Thoracic aorta (tissue), 2 donors: ENCODE results near the gene CEP83. TPM values are rescaled to one million over a fixed set of nuclear protein-coding genes. Genes with fewer than 3 reads are reported as not detected.

Experiments
- ATAC-seq: fragments of 150-250 bp; one replicate; pipeline ENCODE4 v1.8.0; 2017; ENCODE audit warnings: low read depth; ENCODE audit not compliant: insufficient number of reproducible peaks, low FRiP score
- DNase-seq: peaks from one replicate; pipeline ENCODE4 v3.0.0-alpha.2; 2020; ENCODE audit warnings: low spot score
- H3K27ac ChIP-seq, 2 donors: fragments of 200-600 bp; sonication (generic); 1 replicate in 1 of 2; 2 replicates in 1 of 2; pipeline ENCODE4 v1.5.1; 2016; ENCODE audit warnings: mild to moderate bottlenecking in 2 of 2, moderate library complexity in 2 of 2
- H3K27me3 ChIP-seq: fragments of 200-600 bp; sonication (generic); replicated peaks from 2 replicates; pipeline ENCODE4 v1.6.0; 2016; ENCODE audit warnings: mild to moderate bottlenecking; ENCODE audit not compliant: insufficient read depth
- H3K36me3 ChIP-seq: fragments of 200-600 bp; sonication (generic); one replicate; pipeline ENCODE4 v1.5.1; 2016
- H3K4me1 ChIP-seq, 2 donors: fragments of 200-600 bp; sonication (generic); 1 replicate in 1 of 2; 2 replicates in 1 of 2; pipeline versions ENCODE4 v1.5.1 to v1.6.0; 2016; ENCODE audit warnings: low read depth in 2 of 2, mild to moderate bottlenecking in 1 of 2; ENCODE audit not compliant: control insufficient read depth in 1 of 2
- H3K4me3 ChIP-seq: fragments of 200-600 bp; sonication (generic); 2 replicates; pipeline ENCODE4 v1.5.1; 2016; ENCODE audit warnings: mild to moderate bottlenecking
- H3K9me3 ChIP-seq: fragments of 200-600 bp; sonication (generic); 2 replicates; pipeline ENCODE4 v1.5.1; 2016
- total RNA-seq, 2 donors: library from RNA; depleted of rRNA; stranded (reverse); fragments of >200 nt; gene quantifications; one replicate each; pipeline versions ENCODE4 v1.1.0 to v1.2.3, GENCODE V29; 2016
- TF ChIP-seq, protein P1 (sequence below): fragments of 200-600 bp; sonication (generic); IDR thresholded peaks from one replicate; pipeline ENCODE4 v1.5.1; 2019; ENCODE audit warnings: antibody characterized with exemption

Gene CEP83
- total RNA-seq, 2 donors from 2014 or later, result 17.2 to 35.6 TPM

DNA sequence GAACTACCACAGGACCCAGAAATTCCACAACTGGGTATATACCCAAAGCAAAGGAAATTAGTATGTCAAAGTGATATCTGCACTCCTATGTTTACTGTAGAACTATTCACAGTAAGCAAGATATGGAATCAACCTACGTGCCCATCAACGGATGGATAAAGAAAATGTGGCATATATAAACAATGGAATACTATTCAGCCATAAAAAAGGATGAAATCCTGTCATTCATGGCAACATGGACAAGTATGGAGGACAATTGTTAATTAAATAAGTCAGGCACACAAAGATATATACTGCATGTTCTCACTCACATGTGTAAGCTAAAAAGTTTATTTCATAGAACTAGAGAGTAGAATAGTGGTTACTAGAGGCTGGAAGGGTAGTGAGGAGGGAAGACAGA, 97.0 kb downstream of the CEP83 start:
- H3K36me3 ChIP-seq, result peaks cover 4% of the 10 kb centered on the region
- ATAC-seq, result no peak
- no peaks in the 10 kb centered on the region for H3K4me1 ChIP-seq
- no peak overlapping the region for H3K27ac ChIP-seq
- H3K9me3 ChIP-seq, result peaks cover 8% of the 10 kb centered on the region
- no peak overlapping the region for H3K4me3 ChIP-seq
- DNase-seq, result no peak
- H3K27me3 ChIP-seq, result no peaks in the 10 kb centered on the region
- TF ChIP-seq, protein P1, sequence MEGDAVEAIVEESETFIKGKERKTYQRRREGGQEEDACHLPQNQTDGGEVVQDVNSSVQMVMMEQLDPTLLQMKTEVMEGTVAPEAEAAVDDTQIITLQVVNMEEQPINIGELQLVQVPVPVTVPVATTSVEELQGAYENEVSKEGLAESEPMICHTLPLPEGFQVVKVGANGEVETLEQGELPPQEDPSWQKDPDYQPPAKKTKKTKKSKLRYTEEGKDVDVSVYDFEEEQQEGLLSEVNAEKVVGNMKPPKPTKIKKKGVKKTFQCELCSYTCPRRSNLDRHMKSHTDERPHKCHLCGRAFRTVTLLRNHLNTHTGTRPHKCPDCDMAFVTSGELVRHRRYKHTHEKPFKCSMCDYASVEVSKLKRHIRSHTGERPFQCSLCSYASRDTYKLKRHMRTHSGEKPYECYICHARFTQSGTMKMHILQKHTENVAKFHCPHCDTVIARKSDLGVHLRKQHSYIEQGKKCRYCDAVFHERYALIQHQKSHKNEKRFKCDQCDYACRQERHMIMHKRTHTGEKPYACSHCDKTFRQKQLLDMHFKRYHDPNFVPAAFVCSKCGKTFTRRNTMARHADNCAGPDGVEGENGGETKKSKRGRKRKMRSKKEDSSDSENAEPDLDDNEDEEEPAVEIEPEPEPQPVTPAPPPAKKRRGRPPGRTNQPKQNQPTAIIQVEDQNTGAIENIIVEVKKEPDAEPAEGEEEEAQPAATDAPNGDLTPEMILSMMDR, result no peak

DNA sequence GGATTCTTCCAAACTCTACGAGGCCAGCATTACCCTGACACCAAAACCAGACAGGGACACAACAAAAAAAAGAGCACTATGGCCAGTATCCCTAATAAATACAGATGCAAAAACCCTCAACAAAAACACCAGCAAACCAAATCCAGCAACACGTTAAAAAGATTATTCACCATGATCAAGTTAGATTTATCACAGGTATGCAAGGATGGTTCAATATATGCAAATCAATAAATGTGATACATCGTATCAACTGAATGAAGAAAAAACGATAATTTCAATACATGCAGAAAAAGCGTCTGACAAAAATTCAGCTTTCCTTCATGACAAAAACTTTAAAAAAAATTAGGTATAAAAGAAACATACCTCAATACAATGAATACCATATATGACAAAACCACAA, 99.9 kb downstream of the CEP83 start:
- H3K36me3 ChIP-seq, result peaks cover 4% of the 10 kb centered on the region
- no peaks in the 10 kb centered on the region for H3K4me1 ChIP-seq
- no peak overlapping the region for H3K4me3 ChIP-seq
- H3K27me3 ChIP-seq, result no peaks in the 10 kb centered on the region
- no peak overlapping the region for H3K27ac ChIP-seq
- peaks cover 8% of the 10 kb centered on the region for H3K9me3 ChIP-seq
- ATAC-seq (no peak), DNase-seq (no peak)
- TF ChIP-seq, protein P1, result no peak

DNA sequence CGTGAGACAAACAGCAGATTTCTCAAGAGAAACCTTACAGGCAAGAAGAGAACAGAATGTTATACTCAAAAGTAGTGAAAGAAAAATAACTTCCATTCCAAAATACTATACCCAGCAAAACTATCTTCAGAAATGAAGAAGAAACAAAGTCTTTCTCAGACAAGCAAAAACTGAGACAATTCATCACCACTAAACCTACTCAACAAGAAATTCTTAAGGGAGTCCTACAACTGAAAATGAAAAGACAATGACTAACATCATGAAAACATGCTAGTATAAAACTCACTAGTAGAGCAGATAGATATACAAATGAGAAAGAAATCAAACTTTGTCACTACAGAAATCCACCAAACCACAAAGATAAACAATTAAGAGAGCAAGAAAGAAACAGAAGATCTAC, 106.5 kb downstream of the CEP83 start:
- Histone ChIP-seq H3K36me3 (peaks cover 3% of the 10 kb centered on the region), H3K9me3 (peaks cover 33% of the 10 kb centered on the region), H3K27ac (no peak overlapping the region), H3K4me3 (no peak overlapping the region), H3K4me1 (no peaks in the 10 kb centered on the region), H3K27me3 (no peaks in the 10 kb centered on the region)
- ATAC-seq, result no peak
- DNase-seq, result no peak
- TF ChIP-seq, protein P1, result no peak

DNA sequence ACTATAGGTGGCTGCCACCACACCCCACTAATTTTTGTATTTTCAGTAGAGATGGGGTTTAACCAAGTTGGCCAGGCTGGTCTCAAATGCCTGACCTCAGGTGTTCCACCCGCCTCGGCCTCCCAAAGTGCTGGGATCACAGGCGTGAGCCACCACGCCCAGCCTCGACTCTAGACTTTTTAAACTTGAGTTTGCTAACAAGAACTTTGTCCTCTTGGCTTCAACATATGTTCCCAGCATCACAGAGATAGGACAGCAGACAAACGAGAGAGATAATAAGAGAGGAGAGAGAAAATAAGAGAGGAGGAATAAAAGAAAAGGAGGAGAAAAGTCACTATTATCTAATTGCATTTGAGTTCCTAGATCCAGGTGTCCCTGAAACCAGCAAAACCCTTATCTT, 119.1 kb downstream of the CEP83 start:
- DNase-seq, result no peak
- no peak overlapping the region for H3K27ac ChIP-seq
- ATAC-seq, result no peak
- H3K4me1 ChIP-seq, result no peaks in the 10 kb centered on the region
- H3K27me3 ChIP-seq, result no peaks in the 10 kb centered on the region
- no peak overlapping the region for H3K4me3 ChIP-seq
- TF ChIP-seq, protein P1, result no peak
- no peaks in the 10 kb centered on the region for H3K36me3 ChIP-seq
- H3K9me3 ChIP-seq, result no peaks in the 10 kb centered on the region

DNA sequence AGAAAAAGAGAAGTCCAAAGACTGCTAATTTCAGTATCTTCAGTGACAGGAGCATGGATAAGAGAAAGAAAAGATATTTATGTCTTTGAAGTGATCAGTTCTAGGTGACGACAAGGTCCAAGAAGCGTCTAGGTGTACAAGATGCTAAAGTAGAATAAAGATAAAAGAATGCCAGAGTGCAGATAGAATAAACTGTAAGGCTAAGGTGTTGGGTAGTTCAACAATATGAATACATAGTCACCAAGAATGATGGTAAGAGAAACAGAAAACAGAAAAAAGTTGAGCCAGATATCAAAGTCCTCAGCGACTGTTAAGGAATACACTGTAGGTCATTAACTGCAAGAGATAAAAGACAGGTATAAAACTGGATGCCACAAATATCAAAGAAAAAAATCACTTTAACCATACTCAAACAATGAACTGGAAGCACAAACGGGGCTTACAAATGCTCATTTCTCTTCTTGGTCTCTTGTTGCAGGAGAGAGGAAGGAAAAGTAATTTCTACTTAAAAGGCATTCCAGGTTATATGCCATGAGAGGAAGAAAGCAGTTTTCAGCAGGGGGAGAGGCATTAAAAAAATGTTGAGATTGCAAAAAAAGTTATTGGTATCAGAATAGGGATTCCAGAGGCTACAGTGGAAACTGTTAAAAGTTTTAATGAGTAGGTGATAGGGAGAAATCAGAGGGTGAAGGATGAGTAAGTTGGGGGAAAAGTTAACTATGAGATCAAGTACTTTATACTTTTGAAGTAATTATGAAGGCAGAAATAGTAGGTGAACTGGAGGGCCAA, 121.5 kb downstream of the CEP83 start:
- DNase-seq, result no peak
- H3K27me3 ChIP-seq, result no peaks in the 10 kb centered on the region
- H3K27ac ChIP-seq, result no peak overlapping the region
- no peaks in the 10 kb centered on the region for H3K4me1 ChIP-seq
- ATAC-seq, result no peak
- H3K9me3 ChIP-seq, result no peaks in the 10 kb centered on the region
- TF ChIP-seq, protein P1, result no peak
- no peak overlapping the region for H3K4me3 ChIP-seq
- no peaks in the 10 kb centered on the region for H3K36me3 ChIP-seq
